T1000 (cell line): Measurements from ENCODE around the gene KRT2.

Experiments used
- DNase-seq: peaks from one replicate; lab custom pipeline; 2025; ENCODE audit warnings: mixed read lengths; lab: John Stamatoyannopoulos, UW

Gene KRT2

GRCh38 chr12:52615208-52615868, 36.7 kb downstream of the KRT2 start:
- DNase-seq: no peak

DNA sequence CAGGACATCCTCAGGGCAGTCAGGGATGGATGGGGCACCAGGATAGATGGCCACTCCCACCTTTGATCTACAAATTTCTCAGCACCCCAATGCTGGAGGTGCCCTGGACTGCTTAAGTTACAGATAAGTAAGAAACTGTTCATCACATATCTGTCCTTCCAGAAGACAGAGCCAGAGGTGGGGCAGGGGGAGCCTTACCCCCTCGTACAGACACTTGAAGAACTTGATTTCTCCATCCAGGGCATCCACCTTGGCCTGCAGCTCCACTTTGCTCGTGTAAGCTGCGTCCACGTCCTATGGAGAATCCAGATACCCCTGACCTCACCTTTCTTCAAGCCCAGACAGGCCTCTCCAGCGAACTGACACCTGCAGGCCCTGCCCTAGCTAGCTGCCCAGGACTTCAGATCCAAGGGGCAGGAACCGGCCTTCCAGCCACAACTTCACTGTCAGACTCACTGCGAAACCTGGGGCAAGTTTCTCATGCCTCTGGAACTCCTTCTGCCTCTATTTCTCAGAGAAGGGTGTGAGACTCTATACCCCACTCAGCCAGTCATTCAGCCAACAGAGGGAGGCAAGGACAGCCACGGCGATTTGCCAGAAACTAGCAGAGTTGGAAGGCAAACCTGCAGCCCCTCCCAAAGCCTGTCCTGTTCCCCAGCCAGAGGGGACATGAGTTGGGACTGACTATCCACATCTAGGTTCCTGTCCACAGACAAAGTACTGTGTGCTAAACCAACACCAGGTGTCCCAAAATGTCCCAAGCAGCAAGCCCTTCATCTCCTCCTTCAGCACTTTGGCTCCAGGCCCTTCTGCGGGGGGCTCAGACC, 37.4 kb downstream of the KRT2 start:
- no peak for DNase-seq

GRCh38 chr12:52613384-52614030, 38.5 kb downstream of the KRT2 start:
- no peak for DNase-seq

DNA sequence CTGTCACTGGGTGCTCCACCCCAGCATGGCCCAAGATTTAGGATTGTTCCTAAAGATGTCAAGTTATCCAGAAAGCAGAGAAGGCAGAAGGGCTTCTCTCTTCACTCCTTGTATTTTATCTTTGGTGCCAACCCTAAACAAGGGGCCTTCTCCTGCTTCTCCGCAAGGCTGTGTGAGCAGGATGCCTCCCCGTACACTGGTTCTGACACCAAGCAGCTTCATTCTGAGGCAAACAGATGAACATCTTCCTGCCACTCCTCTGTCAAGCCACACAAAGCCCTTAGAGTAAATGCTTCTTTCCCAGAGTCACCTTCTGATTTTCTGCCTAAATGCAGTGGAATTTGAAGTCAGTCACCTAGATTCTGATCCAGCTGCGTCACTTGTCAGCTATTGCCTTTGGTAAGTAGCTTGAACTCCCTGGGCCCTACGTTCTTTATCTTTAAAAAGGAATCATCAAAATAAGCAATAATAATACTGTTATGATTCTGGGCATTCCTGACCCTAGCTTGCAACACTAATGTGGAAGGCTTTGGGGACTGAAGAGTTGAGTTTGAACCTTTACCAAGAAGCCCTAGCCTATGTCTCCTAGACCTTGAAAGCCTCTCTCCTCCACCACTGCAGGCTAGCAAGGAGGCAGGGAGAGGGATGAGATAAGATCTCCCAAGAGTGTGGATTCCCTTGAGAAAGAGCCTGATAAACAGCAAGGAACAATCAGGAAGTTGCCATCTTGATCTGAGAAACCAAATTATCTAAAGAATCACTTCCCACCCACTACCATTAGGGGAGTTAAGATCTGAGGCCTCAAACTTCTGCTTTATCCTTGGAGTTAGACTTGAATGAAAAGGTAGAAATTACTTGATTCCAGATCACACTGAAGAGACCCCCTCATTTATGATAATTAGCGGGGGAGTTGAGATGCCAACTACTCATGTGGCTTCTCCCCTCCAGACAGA, 39.3 kb downstream of the KRT2 start:
- DNase-seq: no peak

GRCh38 chr12:52611080-52611468, 40.9 kb downstream of the KRT2 start:
- DNase-seq: no peak

GRCh38 chr12:52608826-52609630, 43.0 kb downstream of the KRT2 start:
- no peak for DNase-seq

GRCh38 chr12:52608161-52608560, 43.9 kb downstream of the KRT2 start:
- DNase-seq: no peak

DNA sequence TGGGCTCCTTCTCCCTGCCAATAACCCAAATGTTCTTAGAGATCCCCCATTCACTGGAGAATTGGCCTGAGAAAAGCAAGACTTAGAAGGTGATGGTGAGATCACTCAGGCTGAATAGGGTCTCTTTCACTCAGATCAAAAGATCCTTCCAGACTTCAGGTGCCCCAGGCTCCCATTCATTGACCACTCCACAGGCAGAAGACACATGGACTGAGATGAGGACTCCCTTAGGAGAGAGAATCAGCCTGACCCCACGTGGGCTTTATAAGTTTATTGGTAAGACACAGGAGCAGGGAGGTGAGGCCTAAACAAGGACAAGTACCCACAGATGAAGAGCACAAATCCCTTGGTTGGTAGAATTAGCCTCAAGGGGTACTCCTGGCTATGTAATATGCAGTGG, 44.7 kb downstream of the KRT2 start:
- DNase-seq: no peak

GRCh38 chr12:52606581-52607218, 45.3 kb downstream of the KRT2 start:
- DNase-seq: no peak

DNA sequence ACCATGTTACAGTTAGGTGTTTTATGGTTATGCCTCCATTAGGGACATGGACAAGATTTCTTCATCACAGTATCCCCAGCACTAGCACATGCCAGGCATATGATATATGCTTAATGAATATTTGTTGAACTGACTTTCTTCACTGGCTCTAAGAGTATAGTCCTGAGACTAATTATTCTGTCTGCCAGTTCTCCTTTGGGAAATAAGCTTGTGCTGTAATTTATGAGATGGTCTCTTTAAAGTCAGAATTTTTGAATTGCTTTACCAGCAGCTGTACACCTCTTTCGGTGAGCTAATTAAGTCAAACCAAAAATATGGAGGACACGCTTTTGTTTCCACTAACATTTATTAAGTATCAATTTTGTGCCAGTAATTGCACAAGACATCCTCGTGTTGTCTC, 45.9 kb downstream of the KRT2 start:
- DNase-seq: no peak

GRCh38 chr12:52605542-52605941, 46.5 kb downstream of the KRT2 start:
- DNase-seq: no peak

- DNase-seq: no peak
Measured at GRCh38 chr12:52604859-52605258, 47.2 kb downstream of the KRT2 start.

DNA sequence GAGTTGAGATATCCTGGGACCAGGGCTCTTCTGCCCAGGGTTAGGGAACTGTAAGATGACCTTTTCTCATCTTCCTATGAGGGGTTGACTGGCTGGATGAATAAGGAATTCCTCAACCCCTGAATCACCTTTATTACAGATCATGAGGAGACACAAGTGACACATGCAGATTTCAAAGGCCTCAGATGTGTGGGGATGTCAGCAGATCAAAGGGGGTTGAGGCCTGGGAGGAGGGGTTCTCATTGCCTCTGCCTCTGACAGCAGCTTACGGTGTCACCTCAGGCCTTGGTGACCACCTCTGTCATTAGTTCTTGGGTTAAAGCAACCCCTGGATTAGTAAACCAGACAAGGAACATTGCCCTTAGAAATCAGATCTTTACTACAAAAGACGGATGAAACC, 48.7 kb downstream of the KRT2 start:
- DNase-seq: no peak

- no peak for DNase-seq
Measured at GRCh38 chr12:52602552-52602951, 49.5 kb downstream of the KRT2 start.

DNA sequence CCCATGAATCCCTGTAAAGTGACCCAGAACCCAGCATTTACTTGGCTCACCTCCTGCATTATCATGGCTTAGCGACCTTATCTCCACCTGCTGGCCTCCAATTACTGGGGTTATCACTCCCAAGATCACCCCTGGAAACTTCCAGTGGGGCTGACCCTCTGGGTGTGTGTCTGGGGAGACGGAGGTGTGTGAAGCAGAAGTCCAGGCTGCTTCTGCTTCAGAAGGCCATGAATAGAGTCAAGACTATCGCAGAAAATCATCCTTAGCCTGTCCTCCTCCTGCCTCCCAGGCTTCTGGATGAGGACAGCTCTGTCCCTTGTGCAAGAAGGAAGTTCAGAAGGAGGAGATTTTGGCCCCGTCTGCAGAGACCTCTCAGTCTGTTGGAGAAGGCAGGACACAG, 50.3 kb downstream of the KRT2 start:
- DNase-seq: no peak

DNA sequence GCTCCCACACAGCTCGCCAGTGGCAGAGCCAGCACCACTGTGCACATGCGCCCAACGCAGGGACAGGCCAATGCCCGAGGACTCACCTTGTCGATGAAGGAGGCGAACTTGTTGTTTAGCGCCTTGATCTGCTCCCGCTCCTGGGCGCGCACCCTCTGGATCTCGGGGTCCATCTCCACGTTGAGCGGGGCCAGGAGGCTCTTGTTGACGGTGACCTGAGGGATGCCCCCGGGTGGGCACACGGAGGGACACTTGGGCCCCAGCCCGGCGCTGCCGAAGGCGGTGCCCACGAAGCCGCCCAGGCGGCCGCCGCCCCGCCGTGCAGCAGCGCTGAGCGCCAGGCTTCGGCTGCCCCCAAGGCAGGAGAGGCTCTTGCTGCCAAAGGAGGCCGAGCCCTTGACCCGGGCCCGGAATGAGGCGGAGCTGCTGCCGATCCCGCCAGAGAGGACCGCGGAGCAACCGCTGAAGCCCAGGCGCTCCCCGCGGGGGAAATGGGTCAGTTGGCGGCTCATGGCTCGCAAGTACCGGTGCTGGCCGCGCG, 51.0 kb downstream of the KRT2 start, which contains the start of gene KRT72:
Gene KRT72, minus strand, starts transcription at position 523 of the 541 bp plus-strand sequence. Its CDS starts 11 bp downstream, at position 512.
- DNase-seq: no peak

DNA sequence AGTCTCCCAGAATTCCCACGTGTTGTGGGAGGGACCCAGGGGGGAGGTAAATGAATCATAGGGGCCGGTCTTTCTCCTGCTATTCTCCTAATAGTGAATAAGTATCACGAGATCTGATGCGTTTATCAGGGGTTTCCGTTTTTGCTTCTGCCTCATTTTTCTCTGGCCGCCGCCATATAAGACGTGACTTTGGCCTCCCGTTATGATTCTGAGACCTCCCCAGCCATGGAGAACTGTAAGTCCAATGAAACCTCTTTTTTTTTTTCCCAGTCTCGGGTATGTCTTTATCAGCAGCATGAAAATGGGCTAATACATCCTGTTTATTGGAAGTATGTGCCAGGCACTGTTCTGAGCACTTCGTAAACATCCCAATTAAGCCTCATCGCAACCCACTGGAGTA, 51.5 kb downstream of the KRT2 start:
- no peak for DNase-seq

DNA sequence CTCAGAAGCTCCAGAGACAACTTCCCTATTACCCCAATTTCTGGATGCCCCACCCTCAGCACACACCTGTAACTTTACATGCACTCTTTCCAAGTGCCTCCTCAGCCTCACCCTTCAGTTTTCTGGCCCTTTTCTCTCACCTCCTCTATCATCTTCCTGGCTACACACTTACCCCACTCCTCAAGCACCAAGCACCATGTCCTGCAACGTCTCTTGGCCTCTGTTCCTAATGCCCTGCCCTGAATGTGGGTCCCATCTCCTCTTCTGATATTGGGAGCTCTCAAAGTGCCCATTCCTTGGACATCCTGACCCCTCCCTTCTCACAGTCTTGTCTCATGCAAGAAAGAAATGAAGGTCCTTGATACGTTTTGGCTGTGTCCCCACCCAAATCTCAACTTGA, 51.9 kb downstream of the KRT2 start:
- no peak for DNase-seq

- DNase-seq: no peak
Measured at GRCh38 chr12:52598966-52599365, 53.0 kb downstream of the KRT2 start.
